Cardiac fibroblast (primary cell): ENCODE measurements around the gene MRPL46.

ENCODE experiments used
- DNase-seq, 2 donors: peaks; one replicate each; pipeline versions ENCODE4 v3.0.0 to v3.0.0-alpha.2; 2010; ENCODE audit warnings: low read depth in 2 of 2
- H3K4me3 ChIP-seq, 2 donors: replicated peaks in 1 of 2; 1 replicate in 1 of 2; 2 replicates in 1 of 2; pipeline ENCODE4 v1.5.1; 2011; ENCODE audit warnings: low read depth in 2 of 2, low read length in 2 of 2, mild to moderate bottlenecking in 2 of 2, moderate library complexity in 1 of 2
- TF ChIP-seq, protein P1 (sequence below): IDR thresholded peaks from one replicate; pipeline ENCODE4 v1.5.1; 2011; ENCODE audit warnings: low read depth, mild to moderate bottlenecking, low read length, inconsistent platforms

The MRPL46 gene

DNA sequence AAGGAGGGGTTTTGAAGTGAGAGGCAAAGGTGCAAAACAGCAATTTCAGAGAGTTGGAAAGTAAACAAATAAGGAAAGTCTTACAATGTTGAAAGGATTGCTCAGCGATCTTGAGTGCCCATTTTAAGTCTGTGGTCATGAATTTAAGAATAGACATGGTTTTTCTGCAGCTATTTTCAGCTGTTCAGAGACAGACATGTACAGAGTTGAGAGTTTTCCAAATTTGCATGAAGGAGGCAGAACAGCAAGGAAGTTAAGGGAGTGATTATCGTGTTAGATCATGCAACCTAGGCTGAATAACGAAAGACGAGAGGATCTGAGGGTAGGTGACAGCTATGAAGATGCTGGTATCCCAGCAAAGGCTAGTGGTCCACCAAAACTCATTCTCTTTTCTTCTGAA is 42.1 kb upstream of the MRPL46 start:
- TF ChIP-seq, protein P1, sequence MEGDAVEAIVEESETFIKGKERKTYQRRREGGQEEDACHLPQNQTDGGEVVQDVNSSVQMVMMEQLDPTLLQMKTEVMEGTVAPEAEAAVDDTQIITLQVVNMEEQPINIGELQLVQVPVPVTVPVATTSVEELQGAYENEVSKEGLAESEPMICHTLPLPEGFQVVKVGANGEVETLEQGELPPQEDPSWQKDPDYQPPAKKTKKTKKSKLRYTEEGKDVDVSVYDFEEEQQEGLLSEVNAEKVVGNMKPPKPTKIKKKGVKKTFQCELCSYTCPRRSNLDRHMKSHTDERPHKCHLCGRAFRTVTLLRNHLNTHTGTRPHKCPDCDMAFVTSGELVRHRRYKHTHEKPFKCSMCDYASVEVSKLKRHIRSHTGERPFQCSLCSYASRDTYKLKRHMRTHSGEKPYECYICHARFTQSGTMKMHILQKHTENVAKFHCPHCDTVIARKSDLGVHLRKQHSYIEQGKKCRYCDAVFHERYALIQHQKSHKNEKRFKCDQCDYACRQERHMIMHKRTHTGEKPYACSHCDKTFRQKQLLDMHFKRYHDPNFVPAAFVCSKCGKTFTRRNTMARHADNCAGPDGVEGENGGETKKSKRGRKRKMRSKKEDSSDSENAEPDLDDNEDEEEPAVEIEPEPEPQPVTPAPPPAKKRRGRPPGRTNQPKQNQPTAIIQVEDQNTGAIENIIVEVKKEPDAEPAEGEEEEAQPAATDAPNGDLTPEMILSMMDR = no peak

DNA sequence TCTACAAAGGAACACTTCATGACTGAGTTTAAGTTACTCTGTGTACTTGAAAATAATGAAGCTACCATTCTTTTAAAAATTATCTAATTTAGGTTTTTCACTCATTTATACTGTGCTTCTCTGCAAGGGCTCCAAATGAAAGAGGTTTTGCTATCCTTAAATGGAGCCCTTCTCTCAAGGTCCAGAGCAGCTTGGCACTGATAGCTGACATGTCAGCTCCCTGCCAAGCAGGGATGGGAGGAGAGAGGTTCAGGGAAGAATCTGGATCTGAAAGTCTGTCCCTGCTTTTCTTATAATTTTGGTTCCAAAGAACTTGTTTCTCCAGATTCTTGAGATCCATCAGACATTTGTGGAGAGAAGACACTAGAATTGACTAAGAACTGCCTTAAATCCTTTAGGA is 39.4 kb upstream of the MRPL46 start:
- TF ChIP-seq, protein P1 = no peak
- no peak for DNase-seq
- no peak overlapping the region for H3K4me3 ChIP-seq

More for the DNA sequence above, 42.1 kb upstream of the MRPL46 start:
- no peak for DNase-seq
- H3K4me3 ChIP-seq = no peak overlapping the region

DNA sequence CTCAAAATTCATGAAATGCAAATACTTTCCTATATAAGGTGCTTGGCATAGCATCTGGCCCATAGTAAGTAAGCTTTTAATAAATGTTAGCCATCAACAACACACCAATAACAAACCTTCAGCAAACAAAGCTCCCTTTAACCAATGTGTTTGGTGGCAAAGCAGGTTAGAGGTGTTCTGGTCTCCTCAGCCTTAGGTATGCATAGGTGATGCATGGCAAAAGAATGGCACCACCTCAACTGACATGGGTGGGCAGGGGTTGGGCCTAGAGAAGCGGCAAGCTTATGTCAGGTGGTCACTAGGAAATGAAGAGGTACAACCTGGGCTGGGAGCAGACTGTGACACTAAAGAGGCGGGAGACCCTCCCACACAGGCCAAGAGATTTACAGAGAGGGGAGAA is 38.5 kb upstream of the MRPL46 start:
- TF ChIP-seq, protein P1 = no peak
- no peak for DNase-seq
- no peak overlapping the region for H3K4me3 ChIP-seq

DNA sequence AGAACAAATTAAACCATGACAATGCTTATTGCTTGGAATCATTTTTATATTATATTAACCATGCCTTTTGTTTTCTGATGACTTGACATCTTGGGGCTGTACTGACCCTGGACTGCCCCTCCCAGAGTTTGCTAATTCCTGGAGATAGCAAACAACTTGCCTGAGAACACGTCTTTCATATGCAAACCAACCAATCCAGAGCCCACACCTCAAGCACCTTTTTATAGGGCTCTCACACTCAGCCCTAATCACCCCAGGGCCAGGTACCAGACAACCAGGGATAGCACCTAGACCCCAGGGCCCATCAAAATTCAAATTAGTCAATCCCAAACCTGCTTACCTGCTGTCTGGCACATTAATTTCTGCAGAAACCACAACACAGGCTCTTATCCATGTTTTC is 37.3 kb upstream of the MRPL46 start:
- H3K4me3 ChIP-seq = no peak overlapping the region
- DNase-seq = no peak
- TF ChIP-seq, protein P1 = no peak

DNA sequence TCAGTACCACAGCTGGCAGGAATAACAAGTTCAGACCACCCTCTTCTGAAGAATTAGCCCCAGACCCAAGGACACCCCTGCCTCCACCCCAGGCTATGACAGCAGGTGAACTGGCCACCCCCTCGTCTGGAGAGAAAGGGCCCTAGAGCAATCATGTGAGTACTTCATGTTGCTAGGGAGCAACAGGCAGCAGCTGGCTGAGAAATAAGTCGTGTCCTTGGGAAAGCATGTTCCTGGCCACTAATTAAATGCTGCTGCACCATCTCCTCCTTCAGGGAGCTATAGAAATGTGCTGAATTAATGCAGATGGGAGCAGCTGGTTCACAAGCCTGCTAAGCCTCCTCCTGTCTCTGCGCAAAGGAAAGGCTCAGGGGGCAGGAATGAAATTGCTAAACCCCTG is 31.8 kb upstream of the MRPL46 start:
- H3K4me3 ChIP-seq = no peak overlapping the region
- TF ChIP-seq, protein P1 = no peak

DNA sequence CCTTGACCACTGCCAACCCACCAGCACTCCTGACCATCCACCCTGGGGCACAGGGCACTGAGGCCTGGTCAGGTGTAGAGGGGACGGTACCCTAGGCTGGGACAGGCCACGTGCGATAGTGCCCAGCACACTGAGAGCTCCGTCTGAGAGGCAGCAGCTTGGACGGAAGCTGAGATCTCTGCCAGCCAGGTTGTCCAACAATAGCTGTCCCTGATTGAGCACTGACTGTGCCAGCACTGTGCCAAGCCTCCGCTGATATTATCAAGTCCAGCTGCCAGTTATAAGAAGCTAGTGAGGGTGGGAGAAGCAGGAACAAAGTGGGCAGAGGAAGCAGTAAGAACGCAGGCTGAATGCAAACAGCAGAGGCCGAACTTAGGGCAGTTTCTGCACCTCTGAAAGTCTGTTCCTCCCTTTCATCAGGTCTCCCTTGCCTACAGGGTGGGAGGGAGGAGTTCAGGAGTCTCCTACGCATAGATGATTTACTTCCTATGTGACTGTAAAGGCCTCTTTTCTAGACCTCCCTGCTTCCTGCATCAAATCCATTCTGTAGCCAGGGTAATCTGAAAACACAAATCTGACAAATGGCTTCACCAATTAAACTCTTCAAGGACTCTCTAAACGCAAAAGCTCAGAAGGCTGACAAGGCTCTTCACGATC is 30.0 kb upstream of the MRPL46 start:
- no peak for DNase-seq
- TF ChIP-seq, protein P1 = no peak
- no peak overlapping the region for H3K4me3 ChIP-seq

More for the DNA sequence above, 31.8 kb upstream of the MRPL46 start:
- no peak for DNase-seq

DNA sequence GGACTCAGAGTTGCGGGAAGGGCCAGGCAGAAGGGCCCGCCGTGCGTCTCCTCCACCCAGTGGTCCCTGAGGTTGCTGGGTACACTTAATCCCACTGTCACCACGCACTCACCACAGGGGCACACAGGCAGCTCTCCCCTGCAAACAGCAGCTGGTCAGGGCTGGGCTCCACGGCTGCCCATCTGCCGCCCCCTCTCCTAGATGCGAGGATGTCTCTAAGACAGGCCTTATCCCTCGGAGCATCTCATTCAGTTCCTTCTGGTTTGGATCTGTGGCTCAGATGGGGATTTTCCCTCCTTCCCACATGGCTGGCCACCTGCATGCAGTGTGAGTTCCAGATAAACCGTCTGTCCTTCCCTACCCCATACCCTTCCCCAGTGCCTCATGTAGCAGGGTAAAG is 26.7 kb upstream of the MRPL46 start:
- no peak for DNase-seq

More for the DNA sequence above, 26.7 kb upstream of the MRPL46 start:
- TF ChIP-seq, protein P1 = no peak
- no peak overlapping the region for H3K4me3 ChIP-seq
